H1 (cell line): ENCODE measurements around the gene FBLIM1. TPM values are rescaled to one million over a fixed set of nuclear protein-coding genes. Genes with fewer than 3 reads are reported as not detected.

ENCODE experiments used
- ASH2L ChIP-seq: fragments of 200-600, 300-600 bp; sonication (generic); IDR thresholded peaks from one replicate; pipeline ENCODE4 v1.7.1; 2017; ENCODE audit warnings: low read length
- BCL11A ChIP-seq, 2 experiments: IDR thresholded peaks; one replicate each; pipeline ENCODE4 v1.6.1; 2011; ENCODE audit warnings: low read depth in 2 of 2, low read length in 2 of 2, mild to moderate bottlenecking in 2 of 2
- CHD2 ChIP-seq: IDR thresholded peaks from 2 replicates; pipeline ENCODE4 v1.6.1; 2012; ENCODE audit warnings: low read length, improper control_type of control experiment
- NRF1 ChIP-seq: IDR thresholded peaks from 2 replicates; pipeline ENCODE4 v1.6.1; 2011; ENCODE audit warnings: mild to moderate bottlenecking, low read depth, low read length, improper control_type of control experiment
- SAP30 ChIP-seq: fragments of 300-600 bp; sonication (generic); IDR thresholded peaks from 2 replicates; pipeline ENCODE4 v1.7.1; 2012; ENCODE audit warnings: low read length, moderate library complexity, mild to moderate bottlenecking, inconsistent platforms; ENCODE audit not compliant: insufficient read depth, insufficient replicate concordance
- TAF1 ChIP-seq: IDR thresholded peaks from 2 replicates; pipeline ENCODE4 v1.6.1; 2011; ENCODE audit warnings: mild to moderate bottlenecking, low read depth, low read length
- TCF12 ChIP-seq: IDR thresholded peaks from 2 replicates; pipeline ENCODE4 v1.6.1; 2011; ENCODE audit warnings: low read depth, mild to moderate bottlenecking, low read length
- polyA plus RNA-seq, 7 experiments: library from polyadenylated mRNA; depleted of rRNA in 3 of 7; stranded (reverse) in 5 of 7; unstranded in 2 of 7; fragments of >200 nt in 5 of 7; fragments of 200-250 nt in 2 of 7; gene quantifications; 1 replicate in 5 of 7; 2 replicates in 1 of 7; 4 replicates in 1 of 7; pipeline versions ENCODE4 v1.2.1 to v1.2.3, GENCODE V29; 2011 to 2013; ENCODE audit warnings: missing spikeins in 2 of 7, mixed read lengths in 2 of 7
- total RNA-seq: library from RNA; stranded (reverse); fragmentation: NEBNext Ultra II Directional; extraction: Animal tissue kit (Norgen Biotek cat#: 25700); gene quantifications from 2 replicates; pipeline ENCODE4 v1.2.1, GENCODE V29; 2021
- TF ChIP-seq, protein P1 (sequence below): IDR thresholded peaks from 2 replicates; pipeline ENCODE4 v1.6.1; 2012; ENCODE audit warnings: low read length, inconsistent platforms

FBLIM1 gene
- total and polyA plus RNA-seq, 2 of the 8 experiments (the other 6 are each of a cell fraction or from before 2014, with no cell fraction given) = 66.6 to 66.7 TPM

GRCh38 chr1:15755646-15756040, 3.0 kb upstream of the FBLIM1 start (continued):
- TF ChIP-seq SAP30 (no peak), NRF1 (no peak), TCF12 (no peak), ASH2L (no peak), BCL11A (IDR thresholded peaks at IDR 0.05; ENCODE audit: low read depth in 2 of 2, low read length in 2 of 2) (no peak), CHD2 (no peak), TAF1 (no peak)
- TF ChIP-seq, protein P1, sequence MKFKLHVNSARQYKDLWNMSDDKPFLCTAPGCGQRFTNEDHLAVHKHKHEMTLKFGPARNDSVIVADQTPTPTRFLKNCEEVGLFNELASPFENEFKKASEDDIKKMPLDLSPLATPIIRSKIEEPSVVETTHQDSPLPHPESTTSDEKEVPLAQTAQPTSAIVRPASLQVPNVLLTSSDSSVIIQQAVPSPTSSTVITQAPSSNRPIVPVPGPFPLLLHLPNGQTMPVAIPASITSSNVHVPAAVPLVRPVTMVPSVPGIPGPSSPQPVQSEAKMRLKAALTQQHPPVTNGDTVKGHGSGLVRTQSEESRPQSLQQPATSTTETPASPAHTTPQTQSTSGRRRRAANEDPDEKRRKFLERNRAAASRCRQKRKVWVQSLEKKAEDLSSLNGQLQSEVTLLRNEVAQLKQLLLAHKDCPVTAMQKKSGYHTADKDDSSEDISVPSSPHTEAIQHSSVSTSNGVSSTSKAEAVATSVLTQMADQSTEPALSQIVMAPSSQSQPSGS = no peak
